Mesenchymal stem cell (in vitro differentiated cells and primary cell): ENCODE data around the gene RELL2.

Experiments
- DNase-seq: peaks from one replicate; pipeline ENCODE4 v3.0.0-alpha.2; 2013
- H2AFZ ChIP-seq: one replicate; pipeline ENCODE4 v1.6.1; 2013; ENCODE audit warnings: low read depth, mild to moderate bottlenecking, control low read depth, inconsistent platforms, low read length, moderate library complexity
- H2AK5ac ChIP-seq: 2 replicates; pipeline ENCODE4 v1.6.1; 2013; ENCODE audit warnings: low read length, moderate library complexity, mild to moderate bottlenecking, inconsistent platforms; ENCODE audit not compliant: severe bottlenecking
- H2BK120ac ChIP-seq: one replicate; pipeline ENCODE4 v1.6.1; 2013; ENCODE audit warnings: low read depth, mild to moderate bottlenecking, inconsistent platforms, low read length, moderate library complexity
- H2BK12ac ChIP-seq, 2 experiments: one replicate each; pipeline ENCODE4 v1.6.1; 2013; ENCODE audit warnings: inconsistent platforms in 2 of 2, low read length in 2 of 2, mild to moderate bottlenecking in 2 of 2, moderate library complexity in 2 of 2, control low read depth in 1 of 2
- H2BK15ac ChIP-seq: one replicate; pipeline ENCODE4 v1.6.1; 2013; ENCODE audit warnings: mild to moderate bottlenecking, low read depth, inconsistent platforms; ENCODE audit not compliant: poor library complexity, severe bottlenecking
- H2BK5ac ChIP-seq: 2 replicates; pipeline ENCODE4 v1.6.1; 2013; ENCODE audit warnings: low read depth, mild to moderate bottlenecking, low read length, control low read depth, inconsistent platforms; ENCODE audit not compliant: poor library complexity, severe bottlenecking
- H3K14ac ChIP-seq, 2 experiments: one replicate each; pipeline ENCODE4 v1.6.1; 2013; ENCODE audit warnings: inconsistent platforms in 2 of 2, low read length in 2 of 2, control low read depth in 1 of 2, mild to moderate bottlenecking in 1 of 2, moderate library complexity in 1 of 2
- H3K18ac ChIP-seq, 2 experiments: one replicate each; pipeline ENCODE4 v1.6.1; 2013; ENCODE audit warnings: inconsistent platforms in 2 of 2, low read length in 2 of 2, control low read depth in 1 of 2, low read depth in 1 of 2, mild to moderate bottlenecking in 1 of 2
- H3K23ac ChIP-seq, 2 experiments: one replicate each; pipeline ENCODE4 v1.6.1; 2013; ENCODE audit warnings: inconsistent platforms in 2 of 2, low read length in 2 of 2, mild to moderate bottlenecking in 2 of 2, moderate library complexity in 2 of 2, control low read depth in 1 of 2
- H3K27ac ChIP-seq: 2 replicates; pipeline ENCODE4 v1.5.1; 2013; ENCODE audit warnings: mild to moderate bottlenecking, moderate library complexity, low read length, control low read depth, inconsistent platforms; ENCODE audit not compliant: poor library complexity, severe bottlenecking
- H3K27me3 ChIP-seq, 2 experiments: 2 replicates each; pipeline versions ENCODE4 v1.6.1 to v1.7.0; 2013; ENCODE audit warnings: low read length in 2 of 2, mild to moderate bottlenecking in 2 of 2, moderate library complexity in 2 of 2, control low read depth in 1 of 2, inconsistent platforms in 1 of 2; ENCODE audit not compliant: control insufficient read depth in 1 of 2, insufficient read depth in 1 of 2
- H3K36me3 ChIP-seq, 2 experiments: 2 replicates each; pipeline versions ENCODE4 v1.6.1 to v1.7.0; 2013; ENCODE audit warnings: low read length in 2 of 2, control low read depth in 1 of 2, inconsistent platforms in 1 of 2, low read depth in 1 of 2, mild to moderate bottlenecking in 1 of 2; ENCODE audit not compliant: insufficient read depth in 2 of 2, control insufficient read depth in 1 of 2
- H3K4ac ChIP-seq, 2 experiments: one replicate each; pipeline ENCODE4 v1.6.1; 2013; ENCODE audit warnings: inconsistent platforms in 2 of 2, low read length in 2 of 2, mild to moderate bottlenecking in 2 of 2, moderate library complexity in 2 of 2, control low read depth in 1 of 2, low read depth in 1 of 2
- H3K4me1 ChIP-seq: 2 replicates; pipeline ENCODE4 v1.6.1; 2013; ENCODE audit warnings: low read depth, low read length, control low read depth; ENCODE audit not compliant: control insufficient read depth, insufficient read depth
- H3K4me2 ChIP-seq: 2 replicates; pipeline ENCODE4 v1.6.1; 2013; ENCODE audit warnings: low read length, mild to moderate bottlenecking, inconsistent platforms; ENCODE audit not compliant: poor library complexity, severe bottlenecking
- H3K4me3 ChIP-seq, 2 experiments: 2 replicates each; pipeline versions ENCODE4 v1.5.1 to v1.7.0; 2013; ENCODE audit warnings: low read length in 2 of 2, mild to moderate bottlenecking in 2 of 2, control low read depth in 1 of 2, low read depth in 1 of 2; ENCODE audit not compliant: insufficient read depth in 1 of 2
- H3K79me1 ChIP-seq: replicated peaks from 2 replicates; pipeline ENCODE4 v1.6.1; 2013; ENCODE audit warnings: mild to moderate bottlenecking, control low read depth, low read length, inconsistent platforms; ENCODE audit not compliant: poor library complexity, severe bottlenecking
- H3K9ac ChIP-seq: 2 replicates; pipeline ENCODE4 v1.7.0; 2013; ENCODE audit warnings: mild to moderate bottlenecking, low read length, moderate library complexity
- H3K9me3 ChIP-seq: 2 replicates; pipeline ENCODE4 v1.7.0; 2013; ENCODE audit warnings: mild to moderate bottlenecking, low read length; ENCODE audit not compliant: control insufficient read depth
- H4K8ac ChIP-seq: one replicate; pipeline ENCODE4 v1.6.1; 2013; ENCODE audit warnings: inconsistent platforms, mild to moderate bottlenecking, low read length, moderate library complexity
- H4K91ac ChIP-seq: one replicate; pipeline ENCODE4 v1.6.1; 2013; ENCODE audit warnings: mild to moderate bottlenecking, low read length, inconsistent platforms
- WGBS: methylation state at CpG from one replicate; pipeline ENCODE4 v1.1.7; 2013; ENCODE audit warnings: mixed read lengths; 5-methylcytosine and 5-hydroxymethylcytosine counted together

RELL2 gene

GRCh38 chr5:141668601-141669265 is 31.9 kb downstream of the RELL2 start:
- Histone ChIP-seq H4K91ac (no peak overlapping the region), H3K4ac (no peak overlapping the region), H3K4me3 (no peak overlapping the region), H3K36me3 (peaks cover 28 to 65% of the 10 kb centered on the region in 2 experiments), H2BK120ac (no peak overlapping the region), H2AFZ (no peak overlapping the region), H3K18ac (no peak overlapping the region), H3K9ac (peak overlapping the region; percentile 61), H3K23ac (no peak overlapping the region), H3K27ac (no peak overlapping the region), H3K4me1 (no peaks in the 10 kb centered on the region), H3K27me3 (no peaks in the 10 kb centered on the region), H3K79me1 (peaks cover 2% of the 10 kb centered on the region), H2AK5ac (no peak overlapping the region), H3K4me2 (no peak overlapping the region), H3K14ac (no peak overlapping the region), H3K9me3 (no peaks in the 10 kb centered on the region), H2BK12ac (no peak overlapping the region), H2BK15ac (no peak overlapping the region), H2BK5ac (no peak overlapping the region), H4K8ac (no peak overlapping the region)
- no peak for DNase-seq
- WGBS: 96% methylated on average over 7 of the region's 8 CpGs

- Histone ChIP-seq H4K91ac (no peak overlapping the region), H3K27me3 (no peaks in the 10 kb centered on the region), H3K4me2 (no peak overlapping the region), H3K4ac (no peak overlapping the region), H3K18ac (no peak overlapping the region), H3K9me3 (no peaks in the 10 kb centered on the region), H3K9ac (peak overlapping the region; percentile 61), H2BK120ac (no peak overlapping the region), H3K36me3 (peaks cover 26 to 59% of the 10 kb centered on the region in 2 experiments), H3K14ac (no peak overlapping the region), H3K4me1 (no peaks in the 10 kb centered on the region), H2AK5ac (no peak overlapping the region), H3K79me1 (peaks cover 2% of the 10 kb centered on the region), H3K27ac (no peak overlapping the region), H3K23ac (no peak overlapping the region), H2BK12ac (no peak overlapping the region), H2BK5ac (no peak overlapping the region), H3K4me3 (no peak overlapping the region), H2BK15ac (no peak overlapping the region), H2AFZ (no peak overlapping the region), H4K8ac (no peak overlapping the region)
- no peak for DNase-seq
- WGBS: 84% methylated on average over 2 of the region's 4 CpGs
Measured at GRCh38 chr5:141669520-141669919, 32.7 kb downstream of the RELL2 start.

- Histone ChIP-seq H3K4ac (no peak overlapping the region), H3K18ac (no peak overlapping the region), H3K14ac (no peak overlapping the region), H2BK5ac (no peak overlapping the region), H2BK15ac (no peak overlapping the region), H3K9me3 (no peaks in the 10 kb centered on the region), H3K4me3 (no peak overlapping the region), H2AFZ (no peak overlapping the region), H3K79me1 (no peaks in the 10 kb centered on the region), H3K23ac (no peak overlapping the region), H3K36me3 (peaks cover 28 to 48% of the 10 kb centered on the region in 2 experiments), H2AK5ac (no peak overlapping the region), H3K27ac (no peak overlapping the region), H4K91ac (no peak overlapping the region), H2BK120ac (no peak overlapping the region), H3K9ac (no peak overlapping the region), H3K27me3 (no peaks in the 10 kb centered on the region), H3K4me2 (no peak overlapping the region), H2BK12ac (no peak overlapping the region), H3K4me1 (no peaks in the 10 kb centered on the region), H4K8ac (no peak overlapping the region)
- 95% methylated on average over 23 of the region's 23 CpGs for WGBS
- no peak for DNase-seq
Measured at GRCh38 chr5:141672071-141672840, 35.5 kb downstream of the RELL2 start.
